ENCODE measurements around the gene ARHGAP24. TPM values are rescaled to one million over a fixed set of nuclear protein-coding genes. Genes with fewer than 3 reads are reported as not detected.

ARHGAP24 gene
- total RNA-seq, 1 experiment from 2014 or later, result 65.1 TPM

GRCh38 chr4:85792376-85793232 is 317.7 kb downstream of the ARHGAP24 start:
- no peak for DNase-seq
- Histone ChIP-seq H2AFZ (ENCODE audit: low read length) (no peak overlapping the region), H3K4me1 (ENCODE audit: low read length) (peaks cover 35% of the 10 kb centered on the region), H3K36me3 (ENCODE audit: insufficient read depth, low read length) (no peaks in the 10 kb centered on the region), H3K4me3 (ENCODE audit: low read length) (no peak overlapping the region), H3K9ac (ENCODE audit: low read length) (no peak overlapping the region), H3K9me3 (ENCODE audit: low read length) (no peaks in the 10 kb centered on the region), H3K27ac (ENCODE audit: low read length) (peak overlapping the region; percentile 26; the same call in 1 of the 2 replicates), H3K9me2 (replicated peaks; ENCODE audit: insufficient read depth, low read length) (no peaks in the 10 kb centered on the region), H3K27me3 (ENCODE audit: low read length) (no peaks in the 10 kb centered on the region), H3K4me2 (ENCODE audit: low read depth, low read length, poor library complexity, severe bottlenecking) (no peak overlapping the region), H3K79me2 (ENCODE audit: low read length) (peaks cover 35% of the 10 kb centered on the region), H4K20me1 (ENCODE audit: insufficient read depth, low read depth, low read length) (no peaks in the 10 kb centered on the region)

- Histone ChIP-seq H3K9me3 (ENCODE audit: low read length) (no peaks in the 10 kb centered on the region), H2AFZ (ENCODE audit: low read length) (no peak overlapping the region), H3K4me1 (ENCODE audit: low read length) (peaks cover 35% of the 10 kb centered on the region), H3K9me2 (replicated peaks; ENCODE audit: insufficient read depth, low read length) (no peaks in the 10 kb centered on the region), H3K9ac (ENCODE audit: low read length) (no peak overlapping the region), H3K79me2 (ENCODE audit: low read length) (peaks cover 36% of the 10 kb centered on the region), H4K20me1 (ENCODE audit: insufficient read depth, low read depth, low read length) (no peaks in the 10 kb centered on the region), H3K36me3 (ENCODE audit: insufficient read depth, low read length) (no peaks in the 10 kb centered on the region), H3K4me3 (ENCODE audit: low read length) (no peak overlapping the region), H3K27ac (ENCODE audit: low read length) (0 out of 2 replicates have a peak overlapping the region, but pooled peaks have one; percentile 12), H3K4me2 (ENCODE audit: low read depth, low read length, poor library complexity, severe bottlenecking) (no peak overlapping the region), H3K27me3 (ENCODE audit: low read length) (no peaks in the 10 kb centered on the region)
- DNase-seq, result no peak
These were observed 318.3 kb downstream of the ARHGAP24 start for GRCh38 chr4:85793233-85793585.

GRCh38 chr4:85798012-85798770 is 323.2 kb downstream of the ARHGAP24 start:
- Histone ChIP-seq H3K9me3 (ENCODE audit: low read length) (no peaks in the 10 kb centered on the region), H3K9me2 (replicated peaks; ENCODE audit: insufficient read depth, low read length) (no peaks in the 10 kb centered on the region), H2AFZ (ENCODE audit: low read length) (no peak overlapping the region), H3K27ac (ENCODE audit: low read length) (no peak overlapping the region; the same call in 1 of the 2 replicates), H3K4me2 (ENCODE audit: low read depth, low read length, poor library complexity, severe bottlenecking) (no peak overlapping the region), H4K20me1 (ENCODE audit: insufficient read depth, low read depth, low read length) (no peaks in the 10 kb centered on the region), H3K4me1 (ENCODE audit: low read length) (peaks cover 34% of the 10 kb centered on the region), H3K27me3 (ENCODE audit: low read length) (no peaks in the 10 kb centered on the region), H3K4me3 (ENCODE audit: low read length) (no peak overlapping the region), H3K79me2 (ENCODE audit: low read length) (peaks cover 33% of the 10 kb centered on the region), H3K9ac (ENCODE audit: low read length) (no peak overlapping the region), H3K36me3 (ENCODE audit: insufficient read depth, low read length) (no peaks in the 10 kb centered on the region)
- no peak for DNase-seq

GRCh38 chr4:85803856-85804255 is 328.9 kb downstream of the ARHGAP24 start:
- Histone ChIP-seq H2AFZ (ENCODE audit: low read length) (no peak overlapping the region), H3K27me3 (ENCODE audit: low read length) (no peaks in the 10 kb centered on the region), H4K20me1 (ENCODE audit: insufficient read depth, low read depth, low read length) (no peaks in the 10 kb centered on the region), H3K9ac (ENCODE audit: low read length) (no peak overlapping the region), H3K4me3 (ENCODE audit: low read length) (no peak overlapping the region), H3K4me2 (ENCODE audit: low read depth, low read length, poor library complexity, severe bottlenecking) (no peak overlapping the region), H3K9me2 (replicated peaks; ENCODE audit: insufficient read depth, low read length) (no peaks in the 10 kb centered on the region), H3K27ac (ENCODE audit: low read length) (no peak overlapping the region), H3K4me1 (ENCODE audit: low read length) (peaks cover 12% of the 10 kb centered on the region), H3K9me3 (ENCODE audit: low read length) (no peaks in the 10 kb centered on the region), H3K79me2 (ENCODE audit: low read length) (peaks cover 25% of the 10 kb centered on the region), H3K36me3 (ENCODE audit: insufficient read depth, low read length) (no peaks in the 10 kb centered on the region)
- no peak for DNase-seq

GRCh38 chr4:85805891-85806290 is 330.9 kb downstream of the ARHGAP24 start:
- H3K4me3 ChIP-seq (ENCODE audit: low read length), result no peak overlapping the region
- no peak for DNase-seq
- no peaks in the 10 kb centered on the region for H3K27me3 ChIP-seq (ENCODE audit: low read length)
- H3K4me2 ChIP-seq (ENCODE audit: low read depth, low read length, poor library complexity, severe bottlenecking), result no peak overlapping the region
- no peaks in the 10 kb centered on the region for H3K9me2 ChIP-seq (replicated peaks; ENCODE audit: insufficient read depth, low read length)
- no peaks in the 10 kb centered on the region for H4K20me1 ChIP-seq (ENCODE audit: insufficient read depth, low read depth, low read length)
- H3K4me1 ChIP-seq (ENCODE audit: low read length), result no peaks in the 10 kb centered on the region
- no peak overlapping the region for H3K9ac ChIP-seq (ENCODE audit: low read length)
- no peaks in the 10 kb centered on the region for H3K9me3 ChIP-seq (ENCODE audit: low read length)
- peaks cover 10% of the 10 kb centered on the region for H3K79me2 ChIP-seq (ENCODE audit: low read length)
- no peaks in the 10 kb centered on the region for H3K36me3 ChIP-seq (ENCODE audit: insufficient read depth, low read length)
- no peak overlapping the region for H3K27ac ChIP-seq (ENCODE audit: low read length)
- H2AFZ ChIP-seq (ENCODE audit: low read length), result no peak overlapping the region

GRCh38 chr4:85806334-85806733 is 331.4 kb downstream of the ARHGAP24 start:
- Histone ChIP-seq H4K20me1 (ENCODE audit: insufficient read depth, low read depth, low read length) (no peaks in the 10 kb centered on the region), H3K9ac (ENCODE audit: low read length) (no peak overlapping the region), H3K79me2 (ENCODE audit: low read length) (peaks cover 12% of the 10 kb centered on the region), H3K9me2 (replicated peaks; ENCODE audit: insufficient read depth, low read length) (no peaks in the 10 kb centered on the region), H3K27me3 (ENCODE audit: low read length) (no peaks in the 10 kb centered on the region), H3K4me3 (ENCODE audit: low read length) (no peak overlapping the region), H3K9me3 (ENCODE audit: low read length) (no peaks in the 10 kb centered on the region), H3K36me3 (ENCODE audit: insufficient read depth, low read length) (no peaks in the 10 kb centered on the region), H3K4me2 (ENCODE audit: low read depth, low read length, poor library complexity, severe bottlenecking) (no peak overlapping the region), H3K27ac (ENCODE audit: low read length) (no peak overlapping the region), H3K4me1 (ENCODE audit: low read length) (no peaks in the 10 kb centered on the region), H2AFZ (ENCODE audit: low read length) (no peak overlapping the region)
- DNase-seq, result no peak

- Histone ChIP-seq H3K4me2 (ENCODE audit: low read depth, low read length, poor library complexity, severe bottlenecking) (no peak overlapping the region), H3K36me3 (ENCODE audit: insufficient read depth, low read length) (no peaks in the 10 kb centered on the region), H3K27ac (ENCODE audit: low read length) (no peak overlapping the region), H3K79me2 (ENCODE audit: low read length) (peaks cover 13% of the 10 kb centered on the region), H3K27me3 (ENCODE audit: low read length) (no peaks in the 10 kb centered on the region), H3K9me2 (replicated peaks; ENCODE audit: insufficient read depth, low read length) (no peaks in the 10 kb centered on the region), H2AFZ (ENCODE audit: low read length) (no peak overlapping the region), H3K4me3 (ENCODE audit: low read length) (no peak overlapping the region), H3K4me1 (ENCODE audit: low read length) (no peaks in the 10 kb centered on the region), H3K9me3 (ENCODE audit: low read length) (no peaks in the 10 kb centered on the region), H3K9ac (ENCODE audit: low read length) (no peak overlapping the region), H4K20me1 (ENCODE audit: insufficient read depth, low read depth, low read length) (no peaks in the 10 kb centered on the region)
- no peak for DNase-seq
These were observed 332.4 kb downstream of the ARHGAP24 start for GRCh38 chr4:85807247-85807950.

GRCh38 chr4:85808104-85808503 is 333.2 kb downstream of the ARHGAP24 start:
- no peaks in the 10 kb centered on the region for H3K36me3 ChIP-seq (ENCODE audit: insufficient read depth, low read length)
- H3K9ac ChIP-seq (ENCODE audit: low read length), result no peak overlapping the region
- no peaks in the 10 kb centered on the region for H3K4me1 ChIP-seq (ENCODE audit: low read length)
- no peaks in the 10 kb centered on the region for H4K20me1 ChIP-seq (ENCODE audit: insufficient read depth, low read depth, low read length)
- H3K9me2 ChIP-seq (replicated peaks; ENCODE audit: insufficient read depth, low read length), result no peaks in the 10 kb centered on the region
- H3K4me3 ChIP-seq (ENCODE audit: low read length), result no peak overlapping the region
- peaks cover 16% of the 10 kb centered on the region for H3K79me2 ChIP-seq (ENCODE audit: low read length)
- no peak overlapping the region for H3K27ac ChIP-seq (ENCODE audit: low read length)
- no peak for DNase-seq
- no peaks in the 10 kb centered on the region for H3K9me3 ChIP-seq (ENCODE audit: low read length)
- no peaks in the 10 kb centered on the region for H3K27me3 ChIP-seq (ENCODE audit: low read length)
- H2AFZ ChIP-seq (ENCODE audit: low read length), result no peak overlapping the region
- no peak overlapping the region for H3K4me2 ChIP-seq (ENCODE audit: low read depth, low read length, poor library complexity, severe bottlenecking)

Measured in Karpas-422 (cell line).